Mucosa of descending colon (tissue), 3 donors: Measurements from ENCODE around the gene L3MBTL3. TPM values are rescaled to one million over a fixed set of nuclear protein-coding genes. Genes with fewer than 3 reads are reported as not detected.

ENCODE experiments used
- ATAC-seq: fragments of 200-7000 bp; cut with Tn5 transposase; one replicate; pipeline ENCODE4 v1.9.1; 2020; ENCODE audit warnings: mild to moderate bottlenecking, moderate library complexity
- DNase-seq, 3 donors: peaks; one replicate each; pipeline ENCODE4 v3.0.0-alpha.2; 2020
- H3K36me3 ChIP-seq: fragments of 200-600 bp; one replicate; pipeline ENCODE4 v1.8.0; 2021; ENCODE audit warnings: low read depth, mild to moderate bottlenecking
- H3K4me1 ChIP-seq: fragments of 200-600 bp; one replicate; pipeline ENCODE4 v1.8.0; 2021; ENCODE audit warnings: low read depth, mild to moderate bottlenecking
- H3K4me3 ChIP-seq: fragments of 200-600 bp; one replicate; pipeline ENCODE4 v1.8.0; 2021; ENCODE audit warnings: mild to moderate bottlenecking
- H3K9me3 ChIP-seq: fragments of 200-600 bp; one replicate; pipeline ENCODE4 v1.8.0; 2021; ENCODE audit warnings: mild to moderate bottlenecking
- intact Hi-C, 2 donors: fragments of 100-400 bp; cut with DNase I in 1 of 2; cut with micrococcal nuclease in 1 of 2; formaldehyde crosslinking; loops; one replicate each; pipeline versions ENCODE4 v1.11.0 to v1.11.1; 2022; cut with DNase I, micrococcal nuclease
- total RNA-seq, 3 donors: library from RNA; stranded (reverse); fragmentation: NEBNext Ultra II Directional in 2 of 3; extraction: Animal tissue kit (Norgen Biotek cat#: 25700) in 2 of 3; gene quantifications; one replicate each; pipeline versions ENCODE4 v1.2.1 to v1.2.4, GENCODE V29; 2021 to 2023
- TF ChIP-seq, protein P1 (sequence below): fragments of 200-600 bp; IDR thresholded peaks from one replicate; pipeline ENCODE4 v1.8.0; 2022; ENCODE audit warnings: antibody characterized with exemption, mild to moderate bottlenecking
- donor health status: DM: no; HTN: no; CAD: no; lungs with moderate emphysema.
- donor health status: DM: no; HTN: no; CAD: no.
- donor health status: DM: no; HTN: yes; CAD: no.

L3MBTL3 gene
- total RNA-seq, 3 donors from 2014 or later, result 9.2 to 13.0 (median 11.1) TPM

DNA sequence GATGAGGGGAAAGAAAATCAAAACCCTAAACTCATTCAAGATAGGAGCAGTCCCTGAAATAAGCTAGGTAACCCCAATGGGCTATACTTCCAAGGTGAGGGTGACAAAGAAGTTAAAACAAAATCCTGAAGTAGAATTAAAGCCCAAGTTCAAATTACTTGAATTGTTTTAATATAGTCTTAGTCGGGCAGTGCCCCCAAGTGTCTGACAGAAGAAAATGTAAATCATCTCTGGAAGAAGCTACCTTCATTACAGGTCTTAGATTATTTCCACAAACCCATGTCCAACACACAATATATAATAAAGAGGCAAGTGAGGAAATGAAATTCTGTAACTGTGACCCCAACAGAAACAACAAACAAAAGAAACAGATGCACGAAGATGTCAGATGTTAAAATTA lies 36.8 kb upstream of the L3MBTL3 start:
- no peak overlapping the region for H3K4me3 ChIP-seq
- TF ChIP-seq, protein P1, sequence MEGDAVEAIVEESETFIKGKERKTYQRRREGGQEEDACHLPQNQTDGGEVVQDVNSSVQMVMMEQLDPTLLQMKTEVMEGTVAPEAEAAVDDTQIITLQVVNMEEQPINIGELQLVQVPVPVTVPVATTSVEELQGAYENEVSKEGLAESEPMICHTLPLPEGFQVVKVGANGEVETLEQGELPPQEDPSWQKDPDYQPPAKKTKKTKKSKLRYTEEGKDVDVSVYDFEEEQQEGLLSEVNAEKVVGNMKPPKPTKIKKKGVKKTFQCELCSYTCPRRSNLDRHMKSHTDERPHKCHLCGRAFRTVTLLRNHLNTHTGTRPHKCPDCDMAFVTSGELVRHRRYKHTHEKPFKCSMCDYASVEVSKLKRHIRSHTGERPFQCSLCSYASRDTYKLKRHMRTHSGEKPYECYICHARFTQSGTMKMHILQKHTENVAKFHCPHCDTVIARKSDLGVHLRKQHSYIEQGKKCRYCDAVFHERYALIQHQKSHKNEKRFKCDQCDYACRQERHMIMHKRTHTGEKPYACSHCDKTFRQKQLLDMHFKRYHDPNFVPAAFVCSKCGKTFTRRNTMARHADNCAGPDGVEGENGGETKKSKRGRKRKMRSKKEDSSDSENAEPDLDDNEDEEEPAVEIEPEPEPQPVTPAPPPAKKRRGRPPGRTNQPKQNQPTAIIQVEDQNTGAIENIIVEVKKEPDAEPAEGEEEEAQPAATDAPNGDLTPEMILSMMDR, result no peak
- no peak for DNase-seq
- H3K36me3 ChIP-seq, result no peaks in the 10 kb centered on the region
- no peaks in the 10 kb centered on the region for H3K4me1 ChIP-seq
- no peak for ATAC-seq
- intact Hi-C loops, result no loop called here
- peaks cover 3% of the 10 kb centered on the region for H3K9me3 ChIP-seq

- Histone ChIP-seq H3K4me3 (no peak overlapping the region), H3K4me1 (no peaks in the 10 kb centered on the region), H3K9me3 (no peaks in the 10 kb centered on the region), H3K36me3 (no peaks in the 10 kb centered on the region)
- TF ChIP-seq, protein P1, result no peak
- DNase-seq (no peak), ATAC-seq (no peak)
- intact Hi-C loops, result no loop called here
These were observed 29.0 kb upstream of the L3MBTL3 start for GRCh38 chr6:129989396-129989795.

DNA sequence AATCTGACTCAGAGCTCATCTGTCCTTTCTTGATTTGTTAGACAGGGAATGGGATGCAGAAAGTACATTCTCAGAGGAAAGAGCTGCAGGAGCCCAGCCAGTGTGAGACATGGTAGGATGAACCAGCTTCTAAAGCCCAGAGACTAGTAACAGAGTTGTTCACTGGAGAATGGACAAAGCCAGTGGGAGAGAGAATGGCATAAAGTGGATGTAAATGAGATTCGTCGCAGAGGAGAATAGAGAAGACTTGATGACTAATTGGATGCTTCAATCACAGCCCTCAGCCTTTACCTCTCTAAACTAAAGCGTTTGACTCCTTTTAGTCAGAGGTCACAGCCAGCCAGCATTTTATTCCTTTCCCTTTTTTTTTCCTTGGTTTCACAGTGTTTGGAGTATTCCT lies 25.5 kb upstream of the L3MBTL3 start:
- no peaks in the 10 kb centered on the region for H3K36me3 ChIP-seq
- no peaks in the 10 kb centered on the region for H3K9me3 ChIP-seq
- no peaks in the 10 kb centered on the region for H3K4me1 ChIP-seq
- ATAC-seq (no peak), DNase-seq (no peak)
- H3K4me3 ChIP-seq, result no peak overlapping the region
- TF ChIP-seq, protein P1, result no peak
- intact Hi-C loops, result no loop called here

- intact Hi-C loops, result no loop called here
- TF ChIP-seq, protein P1, result no peak
- ATAC-seq, result no peak
These were observed 24.0 kb upstream of the L3MBTL3 start for GRCh38 chr6:129994410-129994809.

DNA sequence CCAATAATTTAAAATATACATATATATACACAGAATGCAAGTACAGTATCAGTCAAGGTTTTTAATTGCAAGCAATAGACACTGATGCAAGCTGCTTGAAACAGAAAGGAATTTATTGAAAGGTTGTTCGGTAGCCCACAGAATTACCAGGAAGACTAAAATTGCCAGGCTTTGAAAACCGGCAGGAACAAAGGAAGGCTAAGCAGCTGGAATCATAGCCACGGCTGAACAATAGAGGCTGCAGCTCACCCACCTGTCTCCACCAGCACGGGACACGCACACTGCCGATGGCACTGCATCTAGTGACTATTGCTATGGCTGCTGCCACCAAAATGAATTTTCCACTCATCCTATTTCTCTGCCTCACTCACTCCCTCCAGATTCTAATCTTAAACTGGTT lies 22.0 kb upstream of the L3MBTL3 start:
- no peaks in the 10 kb centered on the region for H3K4me1 ChIP-seq
- intact Hi-C loops, result no loop called here
- ATAC-seq (no peak), DNase-seq (no peak)
- no peak overlapping the region for H3K4me3 ChIP-seq
- TF ChIP-seq, protein P1, result no peak
- no peaks in the 10 kb centered on the region for H3K36me3 ChIP-seq
- no peaks in the 10 kb centered on the region for H3K9me3 ChIP-seq

More at GRCh38 chr6:129994410-129994809, 24.0 kb upstream of the L3MBTL3 start:
- H3K4me1 ChIP-seq, result no peaks in the 10 kb centered on the region
- no peak overlapping the region for H3K4me3 ChIP-seq
- DNase-seq, result no peak
- no peaks in the 10 kb centered on the region for H3K36me3 ChIP-seq
- H3K9me3 ChIP-seq, result no peaks in the 10 kb centered on the region
